Prostate gland (tissue), 2 donors: ENCODE results near the gene ZWINT. TPM values are rescaled to one million over a fixed set of nuclear protein-coding genes. Genes with fewer than 3 reads are reported as not detected.

ENCODE experiments used
- DNase-seq: peaks from one replicate; pipeline ENCODE4 v3.0.0-alpha.2; 2019; ENCODE audit warnings: low spot score
- H3K27ac ChIP-seq, 2 donors: fragments of 200-600 bp; sonication (generic); 2 replicates each; pipeline ENCODE4 v1.5.1; 2017 to 2019
- H3K27me3 ChIP-seq: fragments of 200-600 bp; sonication (generic); replicated peaks from 2 replicates; pipeline ENCODE4 v1.5.1; 2019; ENCODE audit not compliant: insufficient read depth
- H3K36me3 ChIP-seq, 2 donors: fragments of 200-600 bp; sonication (generic); 1 replicate in 1 of 2; 2 replicates in 1 of 2; pipeline versions ENCODE4 v1.5.1 to v1.8.1; 2017 to 2019
- H3K4me1 ChIP-seq: fragments of 200-600 bp; sonication (generic); replicated peaks from 2 replicates; pipeline ENCODE4 v1.5.1; 2019
- H3K4me3 ChIP-seq, 2 donors: fragments of 200-600 bp; sonication (generic); 2 replicates each; pipeline ENCODE4 v1.5.1; 2017 to 2019
- H3K9me3 ChIP-seq: fragments of 200-600 bp; sonication (generic); 2 replicates; pipeline ENCODE4 v1.5.1; 2017
- POLR2A ChIP-seq: fragments of 450-650 bp; IDR thresholded peaks from one replicate; pipeline ENCODE4 v1.6.1; 2016; ENCODE audit warnings: antibody characterized with exemption, mild to moderate bottlenecking
- POLR2AphosphoS5 ChIP-seq: sonication (generic); formaldehyde crosslinking; IDR thresholded peaks from one replicate; pipeline ENCODE4 v1.6.1; 2017; ENCODE audit warnings: antibody characterized with exemption
- WGBS: methylation state at CpG from one replicate; pipeline ENCODE4 v1.1.5; 2018; 5-methylcytosine and 5-hydroxymethylcytosine counted together
- intact Hi-C: fragments of 100-400 bp; cut with DNase I; formaldehyde crosslinking; loops from one replicate; pipeline ENCODE4 v1.14.2; 2022
- total RNA-seq, 2 donors: library from RNA; depleted of rRNA; stranded (reverse); fragments of >200 nt; gene quantifications; one replicate each; pipeline ENCODE4 v1.1.0, GENCODE V29; 2016
- TF ChIP-seq, protein P1 (sequence below), 4 experiments: fragments of 200-600 bp in 2 of 4; fragments of 450-650 bp in 2 of 4; sonication (generic) in 2 of 4; IDR thresholded peaks; 1 replicate in 3 of 4; 2 replicates in 1 of 4; pipeline ENCODE4 v1.5.1; 2016 to 2019; ENCODE audit warnings: antibody characterized with exemption in 4 of 4, mild to moderate bottlenecking in 2 of 4, moderate library complexity in 2 of 4

Gene ZWINT
- total RNA-seq, 2 donors from 2014 or later: 16.3 to 20.3 TPM

GRCh38 chr10:56346845-56347415 lies 14.1 kb downstream of the ZWINT start:
- TF ChIP-seq, protein P1, sequence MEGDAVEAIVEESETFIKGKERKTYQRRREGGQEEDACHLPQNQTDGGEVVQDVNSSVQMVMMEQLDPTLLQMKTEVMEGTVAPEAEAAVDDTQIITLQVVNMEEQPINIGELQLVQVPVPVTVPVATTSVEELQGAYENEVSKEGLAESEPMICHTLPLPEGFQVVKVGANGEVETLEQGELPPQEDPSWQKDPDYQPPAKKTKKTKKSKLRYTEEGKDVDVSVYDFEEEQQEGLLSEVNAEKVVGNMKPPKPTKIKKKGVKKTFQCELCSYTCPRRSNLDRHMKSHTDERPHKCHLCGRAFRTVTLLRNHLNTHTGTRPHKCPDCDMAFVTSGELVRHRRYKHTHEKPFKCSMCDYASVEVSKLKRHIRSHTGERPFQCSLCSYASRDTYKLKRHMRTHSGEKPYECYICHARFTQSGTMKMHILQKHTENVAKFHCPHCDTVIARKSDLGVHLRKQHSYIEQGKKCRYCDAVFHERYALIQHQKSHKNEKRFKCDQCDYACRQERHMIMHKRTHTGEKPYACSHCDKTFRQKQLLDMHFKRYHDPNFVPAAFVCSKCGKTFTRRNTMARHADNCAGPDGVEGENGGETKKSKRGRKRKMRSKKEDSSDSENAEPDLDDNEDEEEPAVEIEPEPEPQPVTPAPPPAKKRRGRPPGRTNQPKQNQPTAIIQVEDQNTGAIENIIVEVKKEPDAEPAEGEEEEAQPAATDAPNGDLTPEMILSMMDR (IDR thresholded peaks at IDR 0.05): no peak
- no peak for TF ChIP-seq POLR2AphosphoS5
- TF ChIP-seq POLR2A: no peak
- DNase-seq: no peak
- no peaks in the 10 kb centered on the region for H3K9me3 ChIP-seq
- H3K4me1 ChIP-seq: no peaks in the 10 kb centered on the region
- H3K4me3 ChIP-seq: no peak overlapping the region
- intact Hi-C loops: no loop called here
- no peaks in the 10 kb centered on the region for H3K27me3 ChIP-seq
- no peak overlapping the region for H3K27ac ChIP-seq
- H3K36me3 ChIP-seq: no peaks in the 10 kb centered on the region

- Histone ChIP-seq H3K4me3 (no peak overlapping the region), H3K36me3 (no peaks in the 10 kb centered on the region), H3K4me1 (no peaks in the 10 kb centered on the region), H3K27ac (no peak overlapping the region), H3K27me3 (no peaks in the 10 kb centered on the region), H3K9me3 (no peaks in the 10 kb centered on the region)
- WGBS: 95% methylated on average over 1 of the region's 1 CpG
- no peak for DNase-seq
- intact Hi-C loops: no loop called here
- TF ChIP-seq POLR2A: no peak
- TF ChIP-seq POLR2AphosphoS5: no peak
- TF ChIP-seq, protein P1 (IDR thresholded peaks at IDR 0.05): no peak
These were observed 19.4 kb downstream of the ZWINT start for GRCh38 chr10:56341612-56342011.

- H3K27me3 ChIP-seq: no peaks in the 10 kb centered on the region
- H3K4me1 ChIP-seq: no peaks in the 10 kb centered on the region
- H3K4me3 ChIP-seq: no peak overlapping the region
- intact Hi-C loops: loop anchor here (10.0 kb wide), 1 partner anchor 55 kb away; no protein-coding TSS in a partner anchor
- H3K9me3 ChIP-seq: no peaks in the 10 kb centered on the region
- 98% methylated on average over 2 of the region's 2 CpGs for WGBS
- no peaks in the 10 kb centered on the region for H3K36me3 ChIP-seq
- TF ChIP-seq, protein P1 (IDR thresholded peaks at IDR 0.05): no peak
- no peak for TF ChIP-seq POLR2AphosphoS5
- no peak for TF ChIP-seq POLR2A
- H3K27ac ChIP-seq: no peak overlapping the region
- DNase-seq: no peak
These were observed 31.1 kb downstream of the ZWINT start for GRCh38 chr10:56329961-56330360.

- no peaks in the 10 kb centered on the region for H3K4me1 ChIP-seq
- no peaks in the 10 kb centered on the region for H3K27me3 ChIP-seq
- no peak overlapping the region for H3K4me3 ChIP-seq
- DNase-seq: no peak
- intact Hi-C loops: no loop called here
- TF ChIP-seq POLR2AphosphoS5 (no peak), POLR2A (no peak)
- TF ChIP-seq, protein P1 (IDR thresholded peaks at IDR 0.05): no peak
- H3K36me3 ChIP-seq: no peaks in the 10 kb centered on the region
- H3K27ac ChIP-seq: no peak overlapping the region
- no peaks in the 10 kb centered on the region for H3K9me3 ChIP-seq
- WGBS: 66% methylated on average over 3 of the region's 3 CpGs
These were observed 33.9 kb downstream of the ZWINT start for GRCh38 chr10:56327118-56327517.

GRCh38 chr10:56319386-56319785 lies 41.7 kb downstream of the ZWINT start:
- intact Hi-C loops: no loop called here
- Histone ChIP-seq H3K9me3 (no peaks in the 10 kb centered on the region), H3K27ac (no peak overlapping the region), H3K4me3 (no peak overlapping the region), H3K4me1 (no peaks in the 10 kb centered on the region), H3K36me3 (no peaks in the 10 kb centered on the region), H3K27me3 (no peaks in the 10 kb centered on the region)
- TF ChIP-seq, protein P1 (IDR thresholded peaks at IDR 0.05): no peak
- TF ChIP-seq POLR2A (no peak), POLR2AphosphoS5 (no peak)
- no peak for DNase-seq
